ENCODE measurements around the gene PROC.

- TF ChIP-seq CTCF (IDR thresholded peaks at IDR 0.05) (no peak), POLR2A (IDR thresholded peaks at IDR 0.05) (no peak)
Measured at GRCh38 chr2:127416506-127417001, 1.7 kb upstream of the PROC start.

All from adrenal gland (tissue), 5 donors.